GM12878 (cell line): Measurements from ENCODE around the gene PROZ. TPM values are rescaled to one million over a fixed set of nuclear protein-coding genes. Genes with fewer than 3 reads are reported as not detected.
A peak's percentile ranks its signal among the peaks of the same experiment; 100 is the strongest.

Source experiments
- ATAC-seq: fragments of 200-7000 bp; cut with Tn5 transposase; 3 replicates; pipeline ENCODE4 v1.9.1; 2020; ENCODE audit warnings: mild to moderate bottlenecking, moderate library complexity
- BruUV-seq: library from RNA; stranded (reverse); fragments of 400-500 nt; replicated peaks from 2 replicates; lab custom pipeline; 2021; lab: Mats Ljungman, UMichigan
- CTCF ChIA-PET: fragments of 300-600 bp; sonication (Branson Sonifier 250); formaldehyde crosslinking; extraction: SDS; loops from one replicate; lab custom pipeline; 2021; ENCODE audit warnings: inconsistent platforms; lab: Yijun Ruan, JAX
- POLR2A ChIA-PET: fragments of 350-600 bp; formaldehyde crosslinking; extraction: SDS; loops from one replicate; lab custom pipeline; 2021; ENCODE audit warnings: inconsistent platforms; lab: Charles Lee
- RAD21 ChIA-PET: fragments of 300-600 bp; sonication (Branson Sonifier 250); formaldehyde crosslinking; loops from one replicate; lab custom pipeline; 2023; ENCODE audit warnings: antibody characterized with exemption; ENCODE audit not compliant: unreplicated experiment; lab: Charles Lee
- SMC1A ChIA-PET: fragments of 300-600 bp; sonication (Branson Sonifier 250); formaldehyde crosslinking; loops from one replicate; lab custom pipeline; 2023; ENCODE audit not compliant: unreplicated experiment, uncharacterized antibody; lab: Charles Lee
- DNase-seq: peaks from one replicate; pipeline ENCODE4 v3.0.0-alpha.2; 2011; ENCODE audit warnings: low read depth, low spot score
- FAIRE-seq: peaks from 3 replicates; lab custom pipeline; 2011; peaks lifted over from hg19 to GRCh38; lab: Jason Lieb, UNC
- H2AFZ ChIP-seq: 2 replicates; pipeline ENCODE4 v1.6.0; 2011; ENCODE audit warnings: low read depth, low read length, control low read depth; ENCODE audit not compliant: control insufficient read depth
- H3K27ac ChIP-seq: 2 replicates; pipeline ENCODE4 v1.5.1; 2011; ENCODE audit warnings: control low read depth; ENCODE audit not compliant: control insufficient read depth, insufficient read depth
- H3K27me3 ChIP-seq, 2 experiments: replicated peaks in 1 of 2; 2 replicates each; pipeline versions ENCODE4 v1.6.0 to v1.6.1; 2011; ENCODE audit warnings: low read length in 1 of 2; ENCODE audit not compliant: control insufficient read depth in 2 of 2, insufficient read depth in 2 of 2
- H3K36me3 ChIP-seq, 2 experiments: 2 replicates each; pipeline ENCODE4 v1.5.1; 2011; ENCODE audit warnings: low read length in 1 of 2; ENCODE audit not compliant: control insufficient read depth in 2 of 2, insufficient read depth in 2 of 2
- H3K4me1 ChIP-seq: 2 replicates; pipeline ENCODE4 v1.6.1; 2011; ENCODE audit warnings: mild to moderate bottlenecking, low read length, moderate library complexity, mixed read lengths; ENCODE audit not compliant: control insufficient read depth, insufficient read depth
- H3K4me2 ChIP-seq: 2 replicates; pipeline ENCODE4 v1.6.0; 2011; ENCODE audit warnings: control low read depth; ENCODE audit not compliant: control insufficient read depth, insufficient read depth
- H3K4me3 ChIP-seq: fragments of 200-600 bp; sonication (generic); 2 replicates; pipeline ENCODE4 v1.5.1; 2016
- H3K79me2 ChIP-seq: 2 replicates; pipeline ENCODE4 v1.6.0; 2011; ENCODE audit warnings: low read length; ENCODE audit not compliant: control insufficient read depth, insufficient read depth
- H3K9ac ChIP-seq: 2 replicates; pipeline ENCODE4 v1.8.0; 2011; ENCODE audit warnings: low read length, control low read depth, mixed read lengths; ENCODE audit not compliant: control insufficient read depth, insufficient read depth
- H3K9me3 ChIP-seq: replicated peaks from 3 replicates; pipeline ENCODE4 v1.5.1; 2011; ENCODE audit warnings: mild to moderate bottlenecking, low read length; ENCODE audit not compliant: control insufficient read depth, insufficient read depth
- H4K20me1 ChIP-seq: 2 replicates; pipeline ENCODE4 v1.6.0; 2011; ENCODE audit not compliant: control insufficient read depth, insufficient read depth
- SMAD5 ChIP-seq: IDR thresholded peaks from 2 replicates; pipeline ENCODE4 v1.6.1; 2016; ENCODE audit warnings: antibody characterized with exemption, low read depth
- SMARCA5 ChIP-seq: fragments of 450-650 bp; IDR thresholded peaks from 2 replicates; pipeline ENCODE4 v1.6.1; 2017; ENCODE audit warnings: mild to moderate bottlenecking
- TAF1 ChIP-seq: IDR thresholded peaks from 2 replicates; pipeline ENCODE4 v1.6.1; 2011; ENCODE audit warnings: mild to moderate bottlenecking, low read depth, low read length, borderline replicate concordance
- WGBS: methylation state at CpG from one replicate; pipeline ENCODE4 v1.1.6; 2016; ENCODE audit warnings: low lambda C conversion rate; ENCODE audit not compliant: insufficient replicate concordance, insufficient coverage; ENCODE audit errors: missing lambda C conversion rate; 5-methylcytosine and 5-hydroxymethylcytosine counted together
- in situ Hi-C: fragments of 300-500 bp; cut with MboI; formaldehyde crosslinking; loops from 9 replicates; pipeline ENCODE4 v1.14.3; 2018; ENCODE audit warnings: mixed read lengths
- intact Hi-C: fragments of 100-400 bp; cut with micrococcal nuclease; formaldehyde crosslinking; loops from one replicate; pipeline ENCODE4 v1.14.2; 2022; ENCODE audit not compliant: unreplicated experiment
- polyA plus RNA-seq, 11 experiments: library from polyadenylated mRNA; depleted of rRNA in 4 of 11; unstranded in 6 of 11; stranded (reverse) in 5 of 11; fragments of >200 nt; fragmentation: Nextera tagmentation in 4 of 11; fragmentation: Illumina TruSeq in 1 of 11; extraction: Ambion mirVana in 4 of 11; extraction: Trizol in 1 of 11; gene quantifications; 1 replicate in 1 of 11; 2 replicates in 10 of 11; pipeline versions ENCODE4 v1.2.1 to v1.2.3, GENCODE V29; 2011 to 2016; ENCODE audit warnings: inconsistent platforms in 2 of 11, missing spikeins in 2 of 11, low read depth in 1 of 11
- total RNA-seq, 4 experiments: library from RNA; depleted of rRNA in 3 of 4; stranded (reverse); fragments of >200 nt in 3 of 4; fragmentation: Illumina TruSeq in 1 of 4; extraction: Trizol in 1 of 4; gene quantifications; 2 replicates each; pipeline versions ENCODE4 v1.2.1 to v1.2.3, GENCODE V29; 2013 to 2021
- TF ChIP-seq, protein P1 (sequence below): fragments of 150-350 bp; IDR thresholded peaks from 2 replicates; pipeline ENCODE4 v1.6.1; 2016; ENCODE audit warnings: low read depth, low read length
- TF ChIP-seq, protein P2 (sequence below): fragments of 450-650 bp; IDR thresholded peaks from 2 replicates; pipeline ENCODE4 v1.6.1; 2017; ENCODE audit warnings: mild to moderate bottlenecking
- TF ChIP-seq, protein P3 (sequence below), 3 experiments: IDR thresholded peaks in 2 of 3; conservative IDR thresholded peaks in 1 of 3; 2 replicates each; pipeline ENCODE4 v1.5.1; 2011; ENCODE audit warnings: low read depth in 3 of 3, low read length in 3 of 3, mild to moderate bottlenecking in 3 of 3, control low read depth in 2 of 3, moderate library complexity in 2 of 3, inconsistent platforms in 1 of 3, mixed read lengths in 1 of 3; ENCODE audit not compliant: control insufficient read depth in 2 of 3, insufficient read depth in 1 of 3; ENCODE audit errors: extremely low read depth in 1 of 3
- TF ChIP-seq, protein P4 (sequence below): IDR thresholded peaks from 2 replicates; pipeline ENCODE4 v1.6.1; 2011; ENCODE audit warnings: borderline replicate concordance, low read depth, mild to moderate bottlenecking, moderate library complexity, mixed read lengths, low read length; ENCODE audit not compliant: insufficient read depth; ENCODE audit errors: extremely low read length

The PROZ gene
- total and polyA plus RNA-seq, 10 of the 15 experiments (the other 5 are each of a cell fraction or from before 2014, with no cell fraction given), result 0.07 to 0.24 (median 0.21) TPM; not detected in 7

DNA sequence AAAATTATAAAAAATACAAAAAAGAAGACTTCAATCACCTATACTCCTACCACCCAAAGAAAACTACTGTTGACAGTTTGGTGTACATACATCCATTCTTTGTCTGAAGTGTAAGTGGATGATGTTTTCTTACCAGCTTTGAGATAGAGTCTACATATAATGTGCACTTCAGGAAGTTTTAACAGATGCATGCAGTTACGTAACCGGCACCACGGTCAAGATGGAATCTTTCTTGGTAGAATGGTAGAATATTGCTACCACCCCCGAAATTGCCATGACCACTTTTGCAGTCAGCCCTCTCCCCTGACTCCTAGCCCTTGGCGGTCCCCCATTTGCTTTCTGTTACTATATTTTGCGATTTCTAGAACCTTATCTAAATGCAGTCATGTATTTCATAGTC, 52.4 kb downstream of the PROZ start (continued):
- TF ChIP-seq, protein P1, sequence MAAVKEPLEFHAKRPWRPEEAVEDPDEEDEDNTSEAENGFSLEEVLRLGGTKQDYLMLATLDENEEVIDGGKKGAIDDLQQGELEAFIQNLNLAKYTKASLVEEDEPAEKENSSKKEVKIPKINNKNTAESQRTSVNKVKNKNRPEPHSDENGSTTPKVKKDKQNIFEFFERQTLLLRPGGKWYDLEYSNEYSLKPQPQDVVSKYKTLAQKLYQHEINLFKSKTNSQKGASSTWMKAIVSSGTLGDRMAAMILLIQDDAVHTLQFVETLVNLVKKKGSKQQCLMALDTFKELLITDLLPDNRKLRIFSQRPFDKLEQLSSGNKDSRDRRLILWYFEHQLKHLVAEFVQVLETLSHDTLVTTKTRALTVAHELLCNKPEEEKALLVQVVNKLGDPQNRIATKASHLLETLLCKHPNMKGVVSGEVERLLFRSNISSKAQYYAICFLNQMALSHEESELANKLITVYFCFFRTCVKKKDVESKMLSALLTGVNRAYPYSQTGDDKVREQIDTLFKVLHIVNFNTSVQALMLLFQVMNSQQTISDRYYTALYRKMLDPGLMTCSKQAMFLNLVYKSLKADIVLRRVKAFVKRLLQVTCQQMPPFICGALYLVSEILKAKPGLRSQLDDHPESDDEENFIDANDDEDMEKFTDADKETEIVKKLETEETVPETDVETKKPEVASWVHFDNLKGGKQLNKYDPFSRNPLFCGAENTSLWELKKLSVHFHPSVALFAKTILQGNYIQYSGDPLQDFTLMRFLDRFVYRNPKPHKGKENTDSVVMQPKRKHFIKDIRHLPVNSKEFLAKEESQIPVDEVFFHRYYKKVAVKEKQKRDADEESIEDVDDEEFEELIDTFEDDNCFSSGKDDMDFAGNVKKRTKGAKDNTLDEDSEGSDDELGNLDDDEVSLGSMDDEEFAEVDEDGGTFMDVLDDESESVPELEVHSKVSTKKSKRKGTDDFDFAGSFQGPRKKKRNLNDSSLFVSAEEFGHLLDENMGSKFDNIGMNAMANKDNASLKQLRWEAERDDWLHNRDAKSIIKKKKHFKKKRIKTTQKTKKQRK, result no peak
- TF ChIP-seq SMAD5 (no peak), TAF1 (no peak), SMARCA5 (no peak)

DNA sequence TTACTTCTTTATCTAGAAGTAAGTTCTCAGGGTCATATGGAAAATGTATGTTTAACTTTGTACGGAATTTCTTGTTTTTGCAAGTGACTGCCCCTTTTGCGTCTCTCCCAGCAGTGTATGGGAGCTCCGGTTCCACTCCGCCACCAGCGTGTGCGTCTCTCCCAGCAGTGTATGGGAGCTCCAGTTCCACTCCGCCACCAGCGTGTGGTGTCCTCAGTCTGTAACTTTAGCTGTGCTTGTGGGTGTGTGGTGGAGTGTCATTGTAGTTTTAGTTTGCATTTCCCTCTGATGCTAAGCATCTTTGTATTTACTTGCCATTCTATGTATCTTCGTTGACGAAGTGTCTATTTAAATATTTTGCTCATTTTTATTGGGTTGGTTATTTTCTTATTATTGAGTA, 53.3 kb downstream of the PROZ start:
- WGBS, result 97% methylated on average over 10 of the region's 10 CpGs
- intact Hi-C loops, result no loop called here
- Histone ChIP-seq H3K4me2 (0 out of 2 replicates have a peak overlapping the region, but pooled peaks have one; percentile 19), H3K27me3 (no peaks in the 10 kb centered on the region), H3K9ac (no peak overlapping the region), H3K9me3 (no peaks in the 10 kb centered on the region), H3K4me3 (peak overlapping the region; percentile 6; the same call in 1 of the 2 replicates), H3K79me2 (peaks cover 88% of the 10 kb centered on the region), H2AFZ (no peak overlapping the region), H3K27ac (no peak overlapping the region), H3K36me3 (no peaks in the 10 kb centered on the region; a peak in 1 of 4 replicates), H4K20me1 (peaks cover 13% of the 10 kb centered on the region; the same call in 1 of the 2 replicates), H3K4me1 (peaks cover 18% of the 10 kb centered on the region)
- POLR2A ChIA-PET, result no interaction called here
- no peak for ATAC-seq
- TF ChIP-seq, protein P2, sequence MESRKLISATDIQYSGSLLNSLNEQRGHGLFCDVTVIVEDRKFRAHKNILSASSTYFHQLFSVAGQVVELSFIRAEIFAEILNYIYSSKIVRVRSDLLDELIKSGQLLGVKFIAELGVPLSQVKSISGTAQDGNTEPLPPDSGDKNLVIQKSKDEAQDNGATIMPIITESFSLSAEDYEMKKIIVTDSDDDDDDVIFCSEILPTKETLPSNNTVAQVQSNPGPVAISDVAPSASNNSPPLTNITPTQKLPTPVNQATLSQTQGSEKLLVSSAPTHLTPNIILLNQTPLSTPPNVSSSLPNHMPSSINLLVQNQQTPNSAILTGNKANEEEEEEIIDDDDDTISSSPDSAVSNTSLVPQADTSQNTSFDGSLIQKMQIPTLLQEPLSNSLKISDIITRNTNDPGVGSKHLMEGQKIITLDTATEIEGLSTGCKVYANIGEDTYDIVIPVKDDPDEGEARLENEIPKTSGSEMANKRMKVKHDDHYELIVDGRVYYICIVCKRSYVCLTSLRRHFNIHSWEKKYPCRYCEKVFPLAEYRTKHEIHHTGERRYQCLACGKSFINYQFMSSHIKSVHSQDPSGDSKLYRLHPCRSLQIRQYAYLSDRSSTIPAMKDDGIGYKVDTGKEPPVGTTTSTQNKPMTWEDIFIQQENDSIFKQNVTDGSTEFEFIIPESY, result peak; percentile 100
- TF ChIP-seq, protein P3, sequence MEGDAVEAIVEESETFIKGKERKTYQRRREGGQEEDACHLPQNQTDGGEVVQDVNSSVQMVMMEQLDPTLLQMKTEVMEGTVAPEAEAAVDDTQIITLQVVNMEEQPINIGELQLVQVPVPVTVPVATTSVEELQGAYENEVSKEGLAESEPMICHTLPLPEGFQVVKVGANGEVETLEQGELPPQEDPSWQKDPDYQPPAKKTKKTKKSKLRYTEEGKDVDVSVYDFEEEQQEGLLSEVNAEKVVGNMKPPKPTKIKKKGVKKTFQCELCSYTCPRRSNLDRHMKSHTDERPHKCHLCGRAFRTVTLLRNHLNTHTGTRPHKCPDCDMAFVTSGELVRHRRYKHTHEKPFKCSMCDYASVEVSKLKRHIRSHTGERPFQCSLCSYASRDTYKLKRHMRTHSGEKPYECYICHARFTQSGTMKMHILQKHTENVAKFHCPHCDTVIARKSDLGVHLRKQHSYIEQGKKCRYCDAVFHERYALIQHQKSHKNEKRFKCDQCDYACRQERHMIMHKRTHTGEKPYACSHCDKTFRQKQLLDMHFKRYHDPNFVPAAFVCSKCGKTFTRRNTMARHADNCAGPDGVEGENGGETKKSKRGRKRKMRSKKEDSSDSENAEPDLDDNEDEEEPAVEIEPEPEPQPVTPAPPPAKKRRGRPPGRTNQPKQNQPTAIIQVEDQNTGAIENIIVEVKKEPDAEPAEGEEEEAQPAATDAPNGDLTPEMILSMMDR (IDR thresholded peaks at IDR 0.05 in 2 of 3, conservative IDR thresholded peaks at IDR 0.05 in 1 of 3; ENCODE audit: control insufficient read depth in 2 of 3, extremely low read depth in 1 of 3, insufficient read depth in 1 of 3, low read depth in 3 of 3, low read length in 3 of 3), result peak in 2 of 3 experiments; percentile 3 to 16; a peak in 1 of 6 replicates
- TF ChIP-seq, protein P4, sequence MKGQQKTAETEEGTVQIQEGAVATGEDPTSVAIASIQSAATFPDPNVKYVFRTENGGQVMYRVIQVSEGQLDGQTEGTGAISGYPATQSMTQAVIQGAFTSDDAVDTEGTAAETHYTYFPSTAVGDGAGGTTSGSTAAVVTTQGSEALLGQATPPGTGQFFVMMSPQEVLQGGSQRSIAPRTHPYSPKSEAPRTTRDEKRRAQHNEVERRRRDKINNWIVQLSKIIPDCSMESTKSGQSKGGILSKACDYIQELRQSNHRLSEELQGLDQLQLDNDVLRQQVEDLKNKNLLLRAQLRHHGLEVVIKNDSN, result no peak
- SMC1A ChIA-PET, result no interaction called here
- CTCF ChIA-PET, result no interaction called here
- in situ Hi-C loops, result no loop called here
- RAD21 ChIA-PET, result no interaction called here
- DNase-seq, result no peak
- FAIRE-seq, result no peak
- no TSS peak for BruUV-seq
